SU-DHL-6 (cell line): ENCODE measurements around the gene LRRC23.

Experiments used
- H2AFZ ChIP-seq: fragments of 200-600 bp; sonication (generic); 2 replicates; pipeline ENCODE4 v1.6.1; 2014; ENCODE audit warnings: low read depth, mild to moderate bottlenecking, moderate library complexity, mixed read lengths, antibody characterized with exemption, low read length; ENCODE audit not compliant: severe bottlenecking
- H3F3A ChIP-seq: fragments of 200-600 bp; shearing (Covaris generic); 2 replicates; pipeline ENCODE4 v1.6.0; 2016; ENCODE audit warnings: antibody characterized with exemption, mild to moderate bottlenecking; ENCODE audit not compliant: insufficient read depth
- H3K27ac ChIP-seq: fragments of 200-600 bp; sonication (generic); 2 replicates; pipeline ENCODE4 v1.5.1; 2016; ENCODE audit warnings: low read depth, mild to moderate bottlenecking, low read length, moderate library complexity, mixed read lengths
- H3K27me3 ChIP-seq: fragments of 200-600 bp; sonication (generic), shearing (Covaris generic); 2 replicates; pipeline ENCODE4 v1.6.0; 2014; ENCODE audit warnings: mild to moderate bottlenecking, low read length
- H3K36me3 ChIP-seq: fragments of 200-600 bp; sonication (generic); 2 replicates; pipeline ENCODE4 v1.6.1; 2014; ENCODE audit warnings: mild to moderate bottlenecking, low read length, mixed read lengths
- H3K4me2 ChIP-seq: fragments of 300-600, 200-600 bp; shearing (Covaris generic), sonication (generic); 2 replicates; pipeline ENCODE4 v1.6.0; 2014; ENCODE audit warnings: low read length, low read depth, mild to moderate bottlenecking; ENCODE audit not compliant: poor library complexity, severe bottlenecking
- H3K4me3 ChIP-seq: fragments of 200-600 bp; sonication (generic); 2 replicates; pipeline ENCODE4 v1.5.1; 2014; ENCODE audit warnings: antibody characterized with exemption, low read length, mild to moderate bottlenecking, mixed read lengths; ENCODE audit not compliant: insufficient read depth, poor library complexity, severe bottlenecking
- H3K79me2 ChIP-seq: fragments of 200-600 bp; sonication (generic); 2 replicates; pipeline ENCODE4 v1.6.1; 2014; ENCODE audit warnings: mild to moderate bottlenecking, low read length, moderate library complexity; ENCODE audit not compliant: insufficient read depth
- H3K9ac ChIP-seq: fragments of 200-600 bp; sonication (generic); 2 replicates; pipeline ENCODE4 v1.7.0; 2014; ENCODE audit warnings: mild to moderate bottlenecking, low read length
- H3K9me2 ChIP-seq: fragments of 200-600 bp; sonication (generic); replicated peaks from 2 replicates; pipeline ENCODE4 v1.6.1; 2014; ENCODE audit warnings: low read length; ENCODE audit not compliant: insufficient read depth
- H3K9me3 ChIP-seq: fragments of 200-600 bp; sonication (generic); 2 replicates; pipeline ENCODE4 v1.6.1; 2014; ENCODE audit warnings: low read length, mixed read lengths; ENCODE audit not compliant: insufficient read depth
- H4K20me1 ChIP-seq: fragments of 200-600 bp; sonication (generic); 2 replicates; pipeline ENCODE4 v1.6.1; 2014; ENCODE audit warnings: low read depth, mild to moderate bottlenecking, antibody characterized with exemption, low read length, moderate library complexity, mixed read lengths
- CTCF ChIP-seq: fragments of 200-600 bp; sonication (generic); IDR thresholded peaks from one replicate; pipeline ENCODE4 v1.5.1; 2017; ENCODE audit warnings: antibody characterized with exemption, mild to moderate bottlenecking, low read length, moderate library complexity; ENCODE audit not compliant: insufficient read depth, poor library complexity, severe bottlenecking
- EZH2phosphoT487 ChIP-seq: fragments of 200-600 bp; sonication (generic), shearing (Covaris generic); conservative IDR thresholded peaks from 2 replicates; pipeline ENCODE4 v1.6.1; 2018; ENCODE audit warnings: mild to moderate bottlenecking, antibody characterized with exemption, low read length, moderate library complexity, mixed read lengths

Gene LRRC23

GRCh38 chr12:6944381-6945186 lies 40.0 kb downstream of the LRRC23 start:
- Histone ChIP-seq H3K9ac (peak overlapping the region; percentile 74), H3K36me3 (no peaks in the 10 kb centered on the region), H3F3A (peaks cover 28% of the 10 kb centered on the region), H4K20me1 (no peaks in the 10 kb centered on the region), H3K9me3 (no peaks in the 10 kb centered on the region), H3K4me3 (peak overlapping the region; percentile 63), H3K27ac (peak overlapping the region; percentile 82), H3K79me2 (no peaks in the 10 kb centered on the region), H3K27me3 (no peaks in the 10 kb centered on the region), H3K9me2 (no peaks in the 10 kb centered on the region), H2AFZ (peak overlapping the region; percentile 81), H3K4me2 (peak overlapping the region; percentile 82)
- no peak for TF ChIP-seq EZH2phosphoT487
- TF ChIP-seq CTCF, result peak; percentile 65

GRCh38 chr12:6945613-6946012 lies 41.0 kb downstream of the LRRC23 start:
- H2AFZ ChIP-seq, result no peak overlapping the region
- no peak overlapping the region for H3K4me3 ChIP-seq
- no peaks in the 10 kb centered on the region for H3K79me2 ChIP-seq
- H3K4me2 ChIP-seq, result peak overlapping the region; percentile 82
- no peaks in the 10 kb centered on the region for H3K27me3 ChIP-seq
- H3F3A ChIP-seq, result peaks cover 28% of the 10 kb centered on the region
- peak overlapping the region; percentile 74 for H3K9ac ChIP-seq
- no peak for TF ChIP-seq CTCF
- TF ChIP-seq EZH2phosphoT487, result no peak
- no peaks in the 10 kb centered on the region for H3K9me3 ChIP-seq
- H3K9me2 ChIP-seq, result no peaks in the 10 kb centered on the region
- H3K27ac ChIP-seq, result peak overlapping the region; percentile 82; the same call in 1 of the 2 replicates
- no peaks in the 10 kb centered on the region for H4K20me1 ChIP-seq
- H3K36me3 ChIP-seq, result no peaks in the 10 kb centered on the region

GRCh38 chr12:6946033-6946919 lies 41.7 kb downstream of the LRRC23 start:
- Histone ChIP-seq H3K9me3 (no peaks in the 10 kb centered on the region), H3K9ac (peak overlapping the region; percentile 74), H3K79me2 (no peaks in the 10 kb centered on the region), H3K36me3 (no peaks in the 10 kb centered on the region), H2AFZ (peak overlapping the region; percentile 34), H3K9me2 (no peaks in the 10 kb centered on the region), H3F3A (peaks cover 28% of the 10 kb centered on the region), H3K27me3 (no peaks in the 10 kb centered on the region), H3K27ac (peak overlapping the region; percentile 22; the same call in 1 of the 2 replicates), H3K4me3 (peak overlapping the region; percentile 3), H3K4me2 (peak overlapping the region; percentile 82), H4K20me1 (no peaks in the 10 kb centered on the region)
- TF ChIP-seq CTCF (no peak), EZH2phosphoT487 (no peak)
